IPS-NIHi7 (cell line): Measurements from ENCODE around the gene CDHR1.
"Not testable (repeated sequence)": the region's sequence is repeated elsewhere in the genome, so short reads cannot be mapped to it uniquely, and the experiment has no call there.

Experiments used
- DNase-seq: peaks from one replicate; pipeline ENCODE4 v3.0.0; 2012; ENCODE audit warnings: mixed read lengths; ENCODE audit errors: extremely low spot score

Gene CDHR1

GRCh38 chr10:84173501-84173929 lies 20.8 kb upstream of the CDHR1 start, which contains the start of gene GPR15LG:
TSS of gene GPR15LG (plus strand) at chr10:84173801. CDS start at chr10:84173852, 51 bp downstream.
- no peak for DNase-seq

DNA sequence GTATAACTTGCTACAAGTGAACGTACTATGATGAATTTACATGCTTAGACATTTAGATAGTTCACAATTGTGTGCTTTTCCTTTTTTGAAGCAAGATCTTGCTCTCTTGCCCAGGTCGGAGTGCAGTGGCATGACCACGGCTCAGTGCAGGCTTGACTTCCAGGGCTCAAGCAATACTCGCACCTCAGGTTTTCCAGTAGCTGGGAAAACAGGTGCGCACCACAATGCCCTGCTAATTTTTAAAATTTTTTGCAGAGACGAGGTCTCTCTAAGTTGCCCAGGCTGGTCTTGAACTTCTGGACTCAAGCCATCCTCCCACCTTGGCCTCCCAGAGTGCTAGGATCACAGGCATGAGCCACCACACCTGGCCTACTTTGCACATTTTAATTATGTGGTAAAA lies 18.9 kb upstream of the CDHR1 start:
- no peak for DNase-seq

DNA sequence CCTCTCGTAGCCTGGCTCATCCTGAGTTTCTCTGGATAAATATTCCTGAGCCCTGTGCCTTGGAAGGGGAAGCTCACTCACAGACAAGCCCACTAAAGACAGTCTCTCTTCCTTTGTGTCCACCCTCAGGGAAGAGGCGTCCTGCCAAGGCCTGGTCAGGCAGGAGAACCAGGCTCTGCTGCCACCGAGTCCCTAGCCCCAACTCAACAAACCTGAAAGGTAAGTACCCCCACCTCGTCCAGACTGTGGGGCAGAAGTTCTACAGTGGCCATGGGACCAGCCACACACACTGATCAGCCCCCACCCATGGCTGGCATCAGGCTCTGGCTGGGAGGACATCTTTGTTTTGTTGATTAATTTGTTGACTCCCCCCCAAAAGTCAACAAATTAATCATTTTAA lies 18.0 kb upstream of the CDHR1 start:
- no peak for DNase-seq

DNA sequence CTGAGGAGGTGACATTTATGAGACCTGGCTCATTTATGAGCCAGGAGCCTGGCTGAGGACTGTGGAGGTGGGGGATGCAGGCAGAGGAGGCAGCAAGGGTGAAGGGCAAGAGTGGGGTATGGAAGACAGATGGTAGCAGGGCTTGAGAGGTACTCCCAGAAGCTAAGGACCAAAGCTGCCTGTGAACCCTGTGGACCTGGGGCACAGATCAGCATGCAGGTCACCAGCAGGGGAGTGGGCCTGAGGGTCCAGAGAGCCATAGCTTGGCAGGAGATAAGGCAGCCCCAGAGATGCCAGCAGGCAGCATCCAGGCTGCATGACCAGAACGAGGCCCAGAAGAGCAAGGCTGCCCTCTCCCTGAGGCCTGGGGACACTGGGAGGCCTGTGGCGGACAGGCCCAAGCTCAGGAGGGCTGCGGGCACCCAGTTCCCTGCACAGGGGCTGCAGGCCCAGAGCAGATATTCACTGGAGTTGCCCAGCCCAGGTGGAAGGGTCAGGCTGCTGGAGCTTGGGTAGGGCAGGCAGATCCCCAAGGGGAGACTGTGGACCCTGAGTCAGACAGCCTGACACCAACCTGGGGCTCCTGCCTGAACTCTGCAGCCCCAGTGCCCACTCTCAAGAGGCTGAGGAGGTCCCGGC lies 17.4 kb upstream of the CDHR1 start:
- DNase-seq: no peak

GRCh38 chr10:84177541-84178141 lies 16.7 kb upstream of the CDHR1 start:
- no peak for DNase-seq

DNA sequence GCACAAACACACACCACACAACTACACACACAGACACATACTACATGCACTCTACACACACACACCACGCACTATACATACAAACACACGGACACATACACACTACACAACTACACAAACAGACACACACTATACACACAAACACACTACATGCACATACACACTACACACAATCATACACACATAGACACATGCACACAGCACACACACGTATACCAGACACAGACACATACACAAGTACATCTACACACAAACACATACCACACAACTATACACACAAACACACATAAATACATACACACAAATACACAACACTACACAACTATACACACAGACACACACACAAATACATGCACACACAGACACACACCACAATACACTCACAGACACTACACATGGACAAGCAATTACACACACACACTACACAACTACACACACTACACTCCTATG lies 16.2 kb upstream of the CDHR1 start:
- DNase-seq: no peak

DNA sequence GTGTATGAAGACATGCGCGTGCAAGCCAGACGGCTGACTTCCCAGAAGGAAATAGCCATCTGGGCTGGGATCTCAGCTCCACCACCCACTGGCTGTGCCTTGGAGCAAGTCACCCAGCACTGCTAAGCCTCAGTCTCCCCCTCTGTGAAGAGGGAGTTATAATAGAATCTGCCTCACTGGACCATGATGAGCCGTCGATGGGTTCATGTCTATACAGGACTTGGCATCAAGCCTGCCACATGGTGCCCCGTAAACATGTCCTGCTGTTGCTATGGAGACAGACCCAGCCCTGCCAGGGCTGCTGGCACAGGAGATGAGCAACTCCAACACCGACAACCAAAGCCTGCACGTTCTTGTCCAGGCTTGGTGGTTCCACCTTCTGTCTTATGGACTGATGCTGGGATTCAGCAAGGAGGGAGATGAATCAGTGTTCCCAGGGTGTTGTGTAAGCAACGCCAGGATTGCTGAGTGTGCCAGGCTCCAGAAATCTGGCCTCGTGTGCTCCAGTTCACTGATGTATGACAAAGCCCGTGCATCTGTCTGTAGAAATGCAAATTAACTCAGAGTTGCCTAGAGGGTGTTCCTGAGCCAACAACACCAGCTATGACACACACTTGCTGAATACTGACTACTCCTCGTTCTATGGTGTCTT lies 15.2 kb upstream of the CDHR1 start:
- DNase-seq: no peak

- DNase-seq: not testable (repeated sequence)
These were observed 14.0 kb upstream of the CDHR1 start for GRCh38 chr10:84180386-84180785.

DNA sequence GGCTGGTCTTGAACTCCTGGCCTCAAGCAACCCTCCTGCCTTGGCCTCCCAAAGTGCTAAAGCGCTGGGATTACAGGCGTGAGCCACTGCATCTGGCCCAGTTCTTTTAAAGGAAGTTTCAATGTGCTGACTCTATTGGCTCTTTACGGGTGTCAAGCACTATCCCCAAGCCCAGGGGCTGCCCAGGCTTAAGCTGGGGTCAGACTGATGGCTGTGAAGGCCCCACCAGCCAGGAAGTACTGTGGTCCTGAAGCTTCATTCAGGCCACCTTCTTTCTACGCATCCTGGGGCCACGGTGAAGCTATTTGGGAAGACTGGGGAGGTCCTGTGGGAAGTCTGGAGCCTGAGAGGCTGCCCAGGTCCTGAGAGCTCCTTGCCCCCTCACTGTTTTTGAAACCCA lies 12.7 kb upstream of the CDHR1 start:
- no peak for DNase-seq

DNA sequence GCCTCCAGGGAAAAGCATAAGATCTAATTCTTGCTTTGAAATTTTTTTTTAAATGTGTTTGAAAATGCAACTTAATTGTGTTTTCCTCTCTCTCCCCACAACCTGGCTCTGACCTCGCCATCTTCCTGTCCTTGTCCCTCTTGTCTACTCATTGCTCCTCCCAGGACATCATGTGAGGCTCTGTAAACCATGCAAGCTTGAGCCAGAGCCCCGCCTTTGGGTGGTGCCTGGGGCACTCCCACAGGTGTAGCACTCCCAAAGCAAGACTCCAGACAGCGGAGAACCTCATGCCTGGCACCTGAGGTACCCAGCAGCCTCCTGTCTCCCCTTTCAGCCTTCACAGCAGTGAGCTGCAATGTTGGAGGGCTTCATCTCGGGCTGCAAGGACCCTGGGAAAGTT lies 9.8 kb upstream of the CDHR1 start:
- no peak for DNase-seq

- no peak for DNase-seq
These were observed 8.7 kb upstream of the CDHR1 start for GRCh38 chr10:84185526-84186175.

- DNase-seq: no peak
These were observed 5.5 kb upstream of the CDHR1 start for GRCh38 chr10:84188815-84189214.

GRCh38 chr10:84190621-84191020 lies 3.7 kb upstream of the CDHR1 start:
- no peak for DNase-seq

DNA sequence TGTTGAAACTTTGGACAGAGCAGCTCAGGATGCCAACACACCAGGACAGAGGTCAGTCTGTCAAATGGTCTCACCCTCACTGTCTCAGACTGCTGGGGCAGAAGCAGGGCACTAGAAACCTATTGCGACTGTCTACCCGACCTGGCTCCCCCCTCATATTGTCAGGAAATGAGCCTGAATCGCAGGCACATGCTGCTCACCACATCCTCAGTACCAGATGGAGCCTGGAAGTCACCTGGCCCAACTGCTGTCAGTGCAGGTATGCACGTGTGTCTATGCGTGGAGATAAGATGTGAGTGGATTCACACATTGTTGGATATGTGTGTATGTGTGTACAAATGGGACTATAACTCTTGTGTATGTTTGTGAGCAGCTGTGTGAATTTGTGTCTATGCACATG lies 3.2 kb upstream of the CDHR1 start:
- no peak for DNase-seq

GRCh38 chr10:84193327-84193726 lies 1.0 kb upstream of the CDHR1 start:
- DNase-seq: no peak

DNA sequence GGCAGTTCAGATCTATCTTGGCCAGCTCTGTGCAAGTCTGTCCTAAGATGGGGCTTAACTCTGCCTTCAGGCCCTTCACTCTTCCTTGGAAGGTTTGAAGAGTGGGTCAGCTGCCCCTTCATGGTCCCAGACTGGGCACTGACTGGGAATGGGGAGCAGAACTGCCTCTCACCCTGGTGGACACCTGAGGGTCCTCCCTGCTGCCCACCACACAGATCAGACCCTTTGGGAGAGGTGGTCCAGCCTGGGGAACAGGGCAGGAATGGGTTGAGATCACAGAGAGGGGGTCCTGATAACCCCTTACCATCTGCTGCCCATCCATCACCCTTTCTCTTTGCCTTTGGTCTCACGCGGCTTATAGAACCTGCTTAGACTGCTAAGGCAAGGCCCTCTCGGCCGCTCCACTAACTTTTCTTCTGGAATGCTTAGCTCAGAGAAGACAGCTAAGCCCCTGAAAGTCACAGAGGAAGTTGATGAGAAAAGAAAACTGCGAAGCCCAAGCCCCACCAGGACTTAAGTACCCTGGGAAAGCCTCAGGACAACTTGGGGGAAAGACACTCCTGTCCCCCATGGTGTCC lies 402 bp upstream of the CDHR1 start:
- DNase-seq: no peak

GRCh38 chr10:84195044-84195830 lies 900 bp downstream of the CDHR1 start:
- DNase-seq: no peak

- DNase-seq: no peak
These were observed 1.7 kb downstream of the CDHR1 start for GRCh38 chr10:84196083-84196482.

DNA sequence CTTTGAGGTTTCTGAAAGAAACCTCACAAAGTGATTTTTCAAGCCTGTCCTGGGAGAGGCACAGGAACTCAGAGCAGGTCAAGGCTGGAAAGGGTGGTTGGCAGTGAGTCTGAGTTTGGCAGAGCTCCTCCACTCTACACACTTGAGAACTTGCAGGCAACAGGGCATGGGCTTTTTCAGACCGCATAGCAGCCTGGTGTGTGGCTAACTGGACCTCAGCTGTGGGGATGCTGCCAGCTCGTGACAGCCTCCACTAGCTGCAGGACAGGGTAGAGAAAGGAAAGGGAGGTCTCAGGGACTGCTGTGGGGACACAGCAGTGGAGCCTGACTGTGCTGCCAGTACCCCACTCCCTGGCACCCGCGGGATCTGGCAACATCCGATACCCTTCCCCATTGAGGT lies 2.6 kb downstream of the CDHR1 start:
- no peak for DNase-seq

DNA sequence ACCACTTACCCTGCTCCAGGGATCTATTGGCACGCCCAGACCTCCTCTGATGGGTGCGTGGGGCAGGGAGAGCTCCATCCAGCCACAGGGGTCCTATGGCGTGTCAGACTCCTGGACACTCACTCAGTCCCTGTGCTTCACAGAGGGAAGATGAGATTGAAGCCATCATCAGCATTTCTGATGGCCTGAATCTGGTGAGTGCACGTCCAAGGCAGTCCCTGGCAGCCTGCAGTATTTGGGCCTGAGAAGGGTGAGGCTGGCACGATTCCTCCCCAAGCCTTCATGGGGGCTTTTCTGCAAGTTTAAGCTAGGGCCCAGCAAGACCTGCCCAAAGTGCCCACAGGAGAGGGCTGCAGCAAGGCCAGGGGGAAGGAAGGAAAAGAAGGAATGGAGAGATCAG lies 3.3 kb downstream of the CDHR1 start:
- DNase-seq: no peak

GRCh38 chr10:84198206-84198915 lies 4.0 kb downstream of the CDHR1 start:
- no peak for DNase-seq
